ENCODE data around the gene FHOD3. TPM values are rescaled to one million over a fixed set of nuclear protein-coding genes. Genes with fewer than 3 reads are reported as not detected.
A peak's percentile ranks its signal among the peaks of the same experiment; 100 is the strongest.

The FHOD3 gene
- total RNA-seq, 2 donors from 2014 or later = 19.8 to 24.9 TPM

DNA sequence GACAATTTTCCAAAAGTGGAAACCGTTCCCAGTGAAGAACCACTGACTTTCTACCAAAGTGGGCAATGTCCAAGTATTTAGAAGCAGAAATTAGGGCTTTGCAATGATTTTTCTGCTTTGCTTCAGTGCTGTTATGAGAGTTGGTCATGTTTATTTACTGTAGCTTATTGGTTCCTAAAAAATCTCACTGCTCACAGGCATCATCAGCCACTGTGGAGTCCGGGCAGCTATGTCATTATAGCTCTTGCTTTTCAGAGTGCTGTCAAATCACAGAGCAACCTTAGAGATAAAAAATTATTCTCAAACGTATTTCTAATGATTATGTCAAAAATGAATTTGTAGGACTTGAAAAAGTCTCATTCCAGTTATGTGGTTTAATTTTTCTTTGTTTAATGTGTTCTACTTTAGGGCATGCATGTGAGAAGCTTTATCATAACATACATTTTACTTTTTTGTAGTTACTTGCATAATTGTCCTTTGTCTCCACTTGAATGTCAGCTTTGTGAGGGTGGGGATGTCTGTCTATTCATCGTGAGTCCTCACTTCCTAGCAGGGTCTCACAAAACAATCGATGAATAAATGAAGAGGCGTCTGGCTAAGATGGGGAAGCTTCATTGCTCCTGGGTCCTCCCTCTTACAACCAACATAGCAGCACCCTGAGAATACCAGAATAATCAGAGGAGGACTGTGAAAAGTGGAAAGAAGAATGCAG lies 413.7 kb downstream of the FHOD3 start:
- no peak for ATAC-seq (ENCODE audit: insufficient number of reproducible peaks, low FRiP score, low read depth)
- TF ChIP-seq, protein P1, sequence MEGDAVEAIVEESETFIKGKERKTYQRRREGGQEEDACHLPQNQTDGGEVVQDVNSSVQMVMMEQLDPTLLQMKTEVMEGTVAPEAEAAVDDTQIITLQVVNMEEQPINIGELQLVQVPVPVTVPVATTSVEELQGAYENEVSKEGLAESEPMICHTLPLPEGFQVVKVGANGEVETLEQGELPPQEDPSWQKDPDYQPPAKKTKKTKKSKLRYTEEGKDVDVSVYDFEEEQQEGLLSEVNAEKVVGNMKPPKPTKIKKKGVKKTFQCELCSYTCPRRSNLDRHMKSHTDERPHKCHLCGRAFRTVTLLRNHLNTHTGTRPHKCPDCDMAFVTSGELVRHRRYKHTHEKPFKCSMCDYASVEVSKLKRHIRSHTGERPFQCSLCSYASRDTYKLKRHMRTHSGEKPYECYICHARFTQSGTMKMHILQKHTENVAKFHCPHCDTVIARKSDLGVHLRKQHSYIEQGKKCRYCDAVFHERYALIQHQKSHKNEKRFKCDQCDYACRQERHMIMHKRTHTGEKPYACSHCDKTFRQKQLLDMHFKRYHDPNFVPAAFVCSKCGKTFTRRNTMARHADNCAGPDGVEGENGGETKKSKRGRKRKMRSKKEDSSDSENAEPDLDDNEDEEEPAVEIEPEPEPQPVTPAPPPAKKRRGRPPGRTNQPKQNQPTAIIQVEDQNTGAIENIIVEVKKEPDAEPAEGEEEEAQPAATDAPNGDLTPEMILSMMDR (IDR thresholded peaks at IDR 0.05) = no peak
- Histone ChIP-seq H3K27ac (no peak overlapping the region), H3K4me3 (no peak overlapping the region), H3K4me1 (ENCODE audit: control insufficient read depth in 1 of 2, low read depth in 2 of 2) (peaks cover 0 to 7% of the 10 kb centered on the region in 2 donors), H3K36me3 (no peaks in the 10 kb centered on the region), H3K9me3 (no peaks in the 10 kb centered on the region), H3K27me3 (replicated peaks; ENCODE audit: insufficient read depth) (no peaks in the 10 kb centered on the region)
- DNase-seq (ENCODE audit: low spot score) = no peak

DNA sequence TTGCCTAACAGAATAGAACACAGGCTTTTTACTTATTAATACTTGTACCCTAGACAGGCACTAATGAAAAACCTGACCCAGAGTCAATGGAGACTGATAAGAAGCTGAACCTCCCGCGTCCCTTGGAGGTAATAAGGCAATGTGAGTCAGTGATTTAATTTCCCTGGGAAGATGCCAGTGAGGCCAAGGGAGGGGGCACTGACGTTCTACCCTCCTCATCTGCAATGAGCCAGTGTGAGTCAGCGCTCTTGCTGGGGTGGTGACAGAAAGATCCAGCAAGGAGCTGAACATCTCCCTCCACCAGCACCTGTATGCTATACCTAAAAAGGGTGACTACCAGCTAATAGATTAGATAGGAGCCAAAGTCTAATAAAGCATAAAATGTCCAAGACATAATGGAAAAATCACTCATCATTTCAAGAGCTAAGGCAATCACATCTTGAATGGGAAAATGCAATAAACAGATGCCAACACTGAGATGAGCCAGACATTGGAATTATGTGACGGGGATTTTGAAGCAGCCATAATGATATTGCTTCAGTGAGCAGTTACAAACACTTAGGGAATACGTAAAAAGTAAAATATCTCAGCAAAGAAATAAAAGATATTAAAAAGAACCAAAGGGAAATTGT lies 414.4 kb downstream of the FHOD3 start:
- Histone ChIP-seq H3K36me3 (no peaks in the 10 kb centered on the region), H3K4me3 (no peak overlapping the region), H3K4me1 (ENCODE audit: control insufficient read depth in 1 of 2, low read depth in 2 of 2) (peaks cover 0 to 6% of the 10 kb centered on the region in 2 donors), H3K27ac (no peak overlapping the region), H3K27me3 (replicated peaks; ENCODE audit: insufficient read depth) (no peaks in the 10 kb centered on the region), H3K9me3 (no peaks in the 10 kb centered on the region)
- ATAC-seq (ENCODE audit: insufficient number of reproducible peaks, low FRiP score, low read depth) (no peak), DNase-seq (ENCODE audit: low spot score) (peak; percentile 21)
- TF ChIP-seq, protein P1 (IDR thresholded peaks at IDR 0.05) = no peak

DNA sequence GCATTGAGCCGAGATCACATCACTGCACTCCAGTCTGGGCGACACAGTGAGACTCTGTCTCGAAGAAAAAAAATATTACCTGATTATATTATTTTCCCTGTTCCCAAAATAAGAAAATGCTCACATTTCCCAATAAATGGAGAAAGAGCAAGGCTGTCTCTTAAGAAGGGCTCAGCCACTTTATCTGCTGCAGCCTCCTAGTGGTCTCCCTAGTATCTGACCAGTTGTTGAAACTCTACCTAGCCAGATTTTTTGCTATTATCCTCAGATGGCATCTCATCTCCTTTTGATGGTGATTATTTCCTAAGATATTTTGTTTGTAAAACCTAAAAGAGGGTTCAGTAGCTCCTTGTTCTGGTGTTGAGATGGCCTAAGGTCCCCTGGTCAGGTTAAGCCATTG lies 417.0 kb downstream of the FHOD3 start:
- DNase-seq (ENCODE audit: low spot score) (no peak), ATAC-seq (ENCODE audit: insufficient number of reproducible peaks, low FRiP score, low read depth) (no peak)
- TF ChIP-seq, protein P1 (IDR thresholded peaks at IDR 0.05) = no peak
- Histone ChIP-seq H3K27me3 (replicated peaks; ENCODE audit: insufficient read depth) (no peaks in the 10 kb centered on the region), H3K36me3 (no peaks in the 10 kb centered on the region), H3K4me1 (ENCODE audit: control insufficient read depth in 1 of 2, low read depth in 2 of 2) (peaks cover 0 to 6% of the 10 kb centered on the region in 2 donors), H3K27ac (no peak overlapping the region), H3K4me3 (no peak overlapping the region), H3K9me3 (no peaks in the 10 kb centered on the region)

DNA sequence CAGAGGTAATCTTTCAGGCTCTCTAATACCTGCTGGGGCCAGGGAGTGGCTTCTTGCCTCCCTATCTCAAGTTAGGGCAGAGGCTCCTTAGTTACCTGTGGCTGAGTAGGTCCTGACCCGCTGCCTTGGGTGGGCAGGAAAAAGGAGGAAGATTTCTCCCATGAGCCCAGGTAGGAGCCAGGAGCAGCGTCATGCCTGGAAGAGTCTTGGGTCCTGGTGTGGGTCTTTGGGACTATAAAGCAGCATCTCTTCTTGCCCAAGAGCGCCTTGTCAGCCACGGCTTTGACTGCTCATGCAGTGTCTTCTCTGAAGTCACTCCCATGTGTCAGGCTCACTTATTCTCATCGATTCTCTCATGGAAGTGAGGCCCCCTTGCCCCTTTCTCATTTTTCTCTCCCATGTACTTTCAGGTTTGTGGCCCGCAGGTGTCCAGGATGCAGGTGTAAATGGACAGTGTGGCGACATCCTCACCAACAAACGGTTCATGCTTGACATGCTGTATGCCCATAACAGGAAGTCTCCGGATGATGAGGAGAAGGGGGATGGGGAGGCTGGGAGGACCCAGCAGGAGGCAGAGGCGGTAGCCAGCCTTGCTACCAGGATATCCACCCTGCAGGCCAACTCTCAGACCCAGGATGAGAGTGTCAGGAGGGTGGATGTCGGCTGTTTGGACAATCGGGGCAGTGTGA lies 420.1 kb downstream of the FHOD3 start:
- Histone ChIP-seq H3K36me3 (no peaks in the 10 kb centered on the region), H3K4me1 (ENCODE audit: control insufficient read depth in 1 of 2, low read depth in 2 of 2) (peaks cover 0 to 8% of the 10 kb centered on the region in 2 donors)

More for the DNA sequence above, 420.1 kb downstream of the FHOD3 start:
- DNase-seq (ENCODE audit: low spot score) (no peak), ATAC-seq (ENCODE audit: insufficient number of reproducible peaks, low FRiP score, low read depth) (no peak)
- no peak overlapping the region for H3K27ac ChIP-seq
- H3K27me3 ChIP-seq (replicated peaks; ENCODE audit: insufficient read depth) = no peaks in the 10 kb centered on the region
- H3K9me3 ChIP-seq = no peaks in the 10 kb centered on the region
- TF ChIP-seq, protein P1 (IDR thresholded peaks at IDR 0.05) = no peak
- H3K4me3 ChIP-seq = no peak overlapping the region
